ENCODE data around the gene SCARF2.

SCARF2 gene

DNA sequence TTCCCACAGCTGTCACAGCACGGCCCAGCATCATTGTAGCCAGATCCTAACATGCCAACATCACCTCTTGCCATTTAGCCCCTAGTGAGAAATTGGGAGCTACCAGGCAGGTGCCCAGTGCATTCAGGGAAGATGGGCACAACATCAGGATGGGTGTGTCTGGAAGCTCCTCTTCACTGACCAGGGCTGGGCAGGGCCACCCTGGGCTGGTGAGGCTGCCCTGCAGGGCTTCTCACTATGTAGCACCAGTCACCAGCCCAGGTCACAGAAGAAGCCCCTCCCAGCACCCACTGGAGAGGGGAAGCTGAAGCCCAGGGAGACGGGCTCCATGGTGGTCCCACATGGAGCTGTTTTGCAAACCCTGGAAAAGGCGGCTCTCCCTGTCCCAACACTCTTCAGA lies 29.8 kb downstream of the SCARF2 start:
- TF ChIP-seq, protein P1, sequence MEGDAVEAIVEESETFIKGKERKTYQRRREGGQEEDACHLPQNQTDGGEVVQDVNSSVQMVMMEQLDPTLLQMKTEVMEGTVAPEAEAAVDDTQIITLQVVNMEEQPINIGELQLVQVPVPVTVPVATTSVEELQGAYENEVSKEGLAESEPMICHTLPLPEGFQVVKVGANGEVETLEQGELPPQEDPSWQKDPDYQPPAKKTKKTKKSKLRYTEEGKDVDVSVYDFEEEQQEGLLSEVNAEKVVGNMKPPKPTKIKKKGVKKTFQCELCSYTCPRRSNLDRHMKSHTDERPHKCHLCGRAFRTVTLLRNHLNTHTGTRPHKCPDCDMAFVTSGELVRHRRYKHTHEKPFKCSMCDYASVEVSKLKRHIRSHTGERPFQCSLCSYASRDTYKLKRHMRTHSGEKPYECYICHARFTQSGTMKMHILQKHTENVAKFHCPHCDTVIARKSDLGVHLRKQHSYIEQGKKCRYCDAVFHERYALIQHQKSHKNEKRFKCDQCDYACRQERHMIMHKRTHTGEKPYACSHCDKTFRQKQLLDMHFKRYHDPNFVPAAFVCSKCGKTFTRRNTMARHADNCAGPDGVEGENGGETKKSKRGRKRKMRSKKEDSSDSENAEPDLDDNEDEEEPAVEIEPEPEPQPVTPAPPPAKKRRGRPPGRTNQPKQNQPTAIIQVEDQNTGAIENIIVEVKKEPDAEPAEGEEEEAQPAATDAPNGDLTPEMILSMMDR (IDR thresholded peaks at IDR 0.05), result no peak

DNA sequence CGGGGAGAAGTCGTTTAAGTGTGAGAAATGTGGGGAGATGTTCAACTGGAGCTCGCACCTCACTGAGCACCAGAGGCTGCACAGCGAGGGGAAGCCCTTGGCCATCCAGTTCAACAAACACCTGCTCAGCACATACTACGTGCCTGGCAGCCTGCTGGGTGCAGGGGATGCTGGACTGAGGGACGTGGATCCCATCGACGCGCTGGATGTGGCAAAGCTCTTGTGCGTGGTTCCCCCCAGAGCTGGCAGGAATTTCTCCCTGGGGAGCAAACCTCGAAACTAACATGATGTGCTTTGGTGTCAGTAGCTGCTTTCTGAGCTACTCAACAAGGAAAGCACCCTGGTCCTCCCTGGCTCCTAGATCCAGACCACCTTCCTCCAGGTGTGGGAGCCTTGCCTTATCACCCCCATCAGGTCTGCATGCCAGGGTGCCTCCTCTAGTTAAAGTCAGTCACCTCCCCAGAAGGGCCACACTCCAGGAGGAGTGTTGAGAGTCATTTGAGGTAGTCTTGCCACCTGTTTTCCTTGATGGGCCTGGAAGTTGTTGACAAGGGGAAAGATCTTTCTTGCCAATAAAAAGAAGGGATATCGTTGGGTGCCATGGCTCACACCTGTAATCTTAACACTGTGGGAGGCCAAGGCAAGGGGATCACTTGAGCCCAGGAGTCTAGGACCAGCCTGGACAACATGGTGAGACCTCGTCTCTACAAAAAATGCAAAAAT lies 30.8 kb downstream of the SCARF2 start:
- no peaks in the 10 kb centered on the region for H3K9me3 ChIP-seq
- H3K4me3 ChIP-seq (ENCODE audit: low read depth in 1 of 2, low read length in 1 of 2), result no peak overlapping the region
- H3K27me3 ChIP-seq, result no peaks in the 10 kb centered on the region
- TF ChIP-seq, protein P1 (IDR thresholded peaks at IDR 0.05), result no peak
- H3K36me3 ChIP-seq, result peaks cover 9% of the 10 kb centered on the region
- H3K4me1 ChIP-seq (ENCODE audit: control insufficient read depth in 1 of 2, insufficient read depth in 1 of 2, low read depth in 1 of 2, low read length in 1 of 2), result no peaks in the 10 kb centered on the region
- H3K27ac ChIP-seq, result no peak overlapping the region

More for the DNA sequence above, 29.8 kb downstream of the SCARF2 start:
- H3K9me3 ChIP-seq, result no peaks in the 10 kb centered on the region
- H3K27me3 ChIP-seq, result no peaks in the 10 kb centered on the region
- peaks cover 9% of the 10 kb centered on the region for H3K36me3 ChIP-seq
- H3K4me3 ChIP-seq (ENCODE audit: low read depth in 1 of 2, low read length in 1 of 2), result no peak overlapping the region
- H3K27ac ChIP-seq, result no peak overlapping the region
- no peaks in the 10 kb centered on the region for H3K4me1 ChIP-seq (ENCODE audit: control insufficient read depth in 1 of 2, insufficient read depth in 1 of 2, low read depth in 1 of 2, low read length in 1 of 2)

DNA sequence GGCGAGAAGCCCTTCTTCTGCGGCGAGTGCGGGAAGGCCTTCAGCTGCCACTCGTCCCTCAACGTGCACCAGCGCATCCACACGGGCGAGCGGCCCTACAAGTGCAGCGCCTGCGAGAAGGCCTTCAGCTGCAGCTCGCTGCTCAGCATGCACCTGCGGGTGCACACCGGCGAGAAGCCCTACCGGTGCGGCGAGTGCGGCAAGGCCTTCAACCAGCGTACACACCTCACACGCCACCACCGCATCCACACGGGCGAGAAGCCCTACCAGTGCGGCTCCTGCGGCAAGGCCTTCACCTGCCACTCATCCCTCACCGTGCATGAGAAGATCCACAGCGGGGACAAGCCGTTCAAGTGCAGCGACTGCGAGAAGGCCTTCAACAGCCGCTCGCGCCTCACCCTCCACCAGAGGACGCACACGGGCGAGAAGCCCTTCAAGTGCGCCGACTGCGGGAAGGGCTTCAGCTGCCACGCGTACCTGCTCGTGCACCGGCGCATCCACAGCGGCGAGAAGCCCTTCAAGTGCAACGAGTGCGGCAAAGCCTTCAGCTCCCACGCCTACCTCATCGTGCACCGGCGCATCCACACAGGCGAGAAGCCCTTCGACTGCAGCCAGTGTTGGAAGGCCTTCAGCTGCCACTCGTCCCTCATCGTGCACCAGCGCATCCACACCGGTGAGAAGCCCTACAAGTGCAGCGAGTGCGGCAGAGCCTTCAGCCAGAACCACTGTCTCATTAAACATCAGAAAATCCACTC lies 31.5 kb downstream of the SCARF2 start:
- no peaks in the 10 kb centered on the region for H3K9me3 ChIP-seq
- H3K27ac ChIP-seq, result no peak overlapping the region
- no peaks in the 10 kb centered on the region for H3K4me1 ChIP-seq (ENCODE audit: control insufficient read depth in 1 of 2, insufficient read depth in 1 of 2, low read depth in 1 of 2, low read length in 1 of 2)
- peaks cover 9% of the 10 kb centered on the region for H3K36me3 ChIP-seq
- TF ChIP-seq, protein P1 (IDR thresholded peaks at IDR 0.05), result no peak
- H3K27me3 ChIP-seq, result no peaks in the 10 kb centered on the region
- no peak overlapping the region for H3K4me3 ChIP-seq (ENCODE audit: low read depth in 1 of 2, low read length in 1 of 2)

DNA sequence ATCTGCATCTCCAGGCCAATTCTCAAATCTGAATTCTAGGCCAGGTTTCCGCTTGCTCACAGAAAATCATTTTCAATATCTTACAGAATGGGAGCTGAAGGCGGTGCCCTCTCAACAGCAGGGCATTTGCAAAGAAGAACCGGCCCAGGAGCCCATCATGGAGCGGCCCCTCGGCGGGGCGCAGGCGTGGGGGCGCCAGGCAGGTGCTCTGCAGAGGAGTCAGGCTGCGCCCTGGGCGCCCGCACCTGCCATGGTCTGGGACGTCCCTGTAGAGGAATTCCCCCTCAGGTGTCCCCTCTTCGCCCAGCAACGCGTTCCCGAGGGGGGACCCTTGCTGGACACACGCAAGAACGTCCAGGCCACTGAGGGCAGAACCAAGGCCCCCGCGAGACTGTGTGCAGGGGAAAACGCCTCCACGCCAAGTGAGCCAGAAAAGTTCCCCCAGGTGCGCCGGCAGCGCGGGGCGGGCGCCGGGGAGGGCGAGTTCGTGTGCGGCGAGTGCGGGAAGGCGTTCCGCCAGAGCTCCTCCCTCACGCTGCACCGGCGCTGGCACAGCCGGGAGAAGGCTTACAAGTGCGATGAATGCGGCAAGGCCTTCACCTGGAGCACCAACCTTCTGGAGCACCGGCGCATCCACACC lies 32.2 kb downstream of the SCARF2 start:
- H3K4me3 ChIP-seq (ENCODE audit: low read depth in 1 of 2, low read length in 1 of 2), result no peak overlapping the region
- no peaks in the 10 kb centered on the region for H3K4me1 ChIP-seq (ENCODE audit: control insufficient read depth in 1 of 2, insufficient read depth in 1 of 2, low read depth in 1 of 2, low read length in 1 of 2)
- H3K9me3 ChIP-seq, result no peaks in the 10 kb centered on the region
- H3K27ac ChIP-seq, result no peak overlapping the region
- H3K27me3 ChIP-seq, result no peaks in the 10 kb centered on the region
- TF ChIP-seq, protein P1 (IDR thresholded peaks at IDR 0.05), result no peak
- peaks cover 9% of the 10 kb centered on the region for H3K36me3 ChIP-seq

DNA sequence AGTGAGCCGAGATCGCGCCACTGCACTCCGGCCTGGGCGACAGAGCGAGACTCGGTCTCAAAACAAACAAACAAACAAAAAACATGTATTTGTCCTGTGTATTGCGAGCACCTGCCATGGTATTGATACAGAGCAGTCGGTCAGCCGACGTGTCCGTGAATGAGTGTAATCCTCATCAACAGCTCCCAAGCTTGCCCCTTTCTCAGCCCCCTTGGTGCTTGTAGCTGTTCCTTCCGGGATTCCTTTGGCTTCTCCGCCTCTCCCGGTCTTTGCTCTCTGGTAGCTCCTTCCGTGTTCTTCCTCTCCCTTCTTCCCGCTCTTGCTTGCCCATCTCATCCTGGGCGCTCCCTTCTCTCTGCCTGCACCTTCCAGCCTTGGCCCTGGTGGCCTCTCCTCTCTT lies 32.7 kb downstream of the SCARF2 start:
- TF ChIP-seq, protein P1 (IDR thresholded peaks at IDR 0.05), result no peak
- no peak overlapping the region for H3K27ac ChIP-seq
- peaks cover 9% of the 10 kb centered on the region for H3K36me3 ChIP-seq
- H3K4me3 ChIP-seq (ENCODE audit: low read depth in 1 of 2, low read length in 1 of 2), result no peak overlapping the region
- no peaks in the 10 kb centered on the region for H3K9me3 ChIP-seq
- H3K4me1 ChIP-seq (ENCODE audit: control insufficient read depth in 1 of 2, insufficient read depth in 1 of 2, low read depth in 1 of 2, low read length in 1 of 2), result no peaks in the 10 kb centered on the region
- no peaks in the 10 kb centered on the region for H3K27me3 ChIP-seq

All from neutrophil (primary cell).